Uterus (tissue), 2 donors: ENCODE data around the gene RGS6.

Experiments used
- POLR2A ChIP-seq, 2 donors: fragments of 450-650 bp; IDR thresholded peaks; one replicate each; pipeline ENCODE4 v1.6.1; 2016; ENCODE audit warnings: antibody characterized with exemption in 2 of 2, mild to moderate bottlenecking in 1 of 2, moderate library complexity in 1 of 2
- TF ChIP-seq, protein P1 (sequence below), 4 experiments: fragments of 200-600 bp in 2 of 4; fragments of 450-650 bp in 2 of 4; sonication (generic) in 2 of 4; IDR thresholded peaks; one replicate each; pipeline ENCODE4 v1.5.1; 2016 to 2019; ENCODE audit warnings: antibody characterized with exemption in 4 of 4, mild to moderate bottlenecking in 2 of 4, moderate library complexity in 1 of 4

DNA sequence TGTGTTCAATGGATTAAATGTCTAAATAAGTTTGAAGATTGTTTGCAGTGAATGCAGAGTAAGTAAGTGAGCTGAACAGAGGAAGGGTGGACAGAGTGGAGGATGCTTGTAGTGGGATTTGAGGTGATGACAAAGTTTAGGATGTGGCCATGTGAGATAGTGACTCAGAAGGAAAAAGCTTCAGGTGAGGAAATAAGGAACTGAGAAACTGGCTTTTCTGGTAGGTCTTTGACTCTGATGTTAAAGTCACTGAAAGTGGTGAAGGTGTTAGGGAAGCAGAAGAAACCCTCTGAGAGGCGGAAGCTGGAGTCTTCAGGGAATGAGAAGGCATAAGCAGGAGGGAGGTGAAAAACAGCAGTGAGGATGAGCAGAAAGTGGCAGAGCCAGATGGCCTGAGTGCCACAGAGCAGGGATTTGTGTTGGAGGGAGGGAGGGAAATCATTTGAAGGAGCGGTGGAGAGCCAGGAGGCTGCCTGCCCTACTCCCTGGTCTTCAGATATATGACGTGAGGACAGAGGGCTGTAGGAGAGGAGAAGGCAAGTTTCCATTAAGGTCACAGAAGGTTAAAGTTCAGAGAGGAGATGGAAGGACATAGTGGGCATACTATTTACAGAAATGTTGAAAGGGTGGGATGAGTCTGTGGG, 24.8 kb downstream of the RGS6 start:
- TF ChIP-seq, protein P1, sequence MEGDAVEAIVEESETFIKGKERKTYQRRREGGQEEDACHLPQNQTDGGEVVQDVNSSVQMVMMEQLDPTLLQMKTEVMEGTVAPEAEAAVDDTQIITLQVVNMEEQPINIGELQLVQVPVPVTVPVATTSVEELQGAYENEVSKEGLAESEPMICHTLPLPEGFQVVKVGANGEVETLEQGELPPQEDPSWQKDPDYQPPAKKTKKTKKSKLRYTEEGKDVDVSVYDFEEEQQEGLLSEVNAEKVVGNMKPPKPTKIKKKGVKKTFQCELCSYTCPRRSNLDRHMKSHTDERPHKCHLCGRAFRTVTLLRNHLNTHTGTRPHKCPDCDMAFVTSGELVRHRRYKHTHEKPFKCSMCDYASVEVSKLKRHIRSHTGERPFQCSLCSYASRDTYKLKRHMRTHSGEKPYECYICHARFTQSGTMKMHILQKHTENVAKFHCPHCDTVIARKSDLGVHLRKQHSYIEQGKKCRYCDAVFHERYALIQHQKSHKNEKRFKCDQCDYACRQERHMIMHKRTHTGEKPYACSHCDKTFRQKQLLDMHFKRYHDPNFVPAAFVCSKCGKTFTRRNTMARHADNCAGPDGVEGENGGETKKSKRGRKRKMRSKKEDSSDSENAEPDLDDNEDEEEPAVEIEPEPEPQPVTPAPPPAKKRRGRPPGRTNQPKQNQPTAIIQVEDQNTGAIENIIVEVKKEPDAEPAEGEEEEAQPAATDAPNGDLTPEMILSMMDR (IDR thresholded peaks at IDR 0.05), result no peak
- no peak for TF ChIP-seq POLR2A (IDR thresholded peaks at IDR 0.05)
